Measurements from ENCODE around the gene ZNF491.
"Not testable (repeated sequence)": the region's sequence is repeated elsewhere in the genome, so short reads cannot be mapped to it uniquely, and the experiment has no call there.

The ZNF491 gene

DNA sequence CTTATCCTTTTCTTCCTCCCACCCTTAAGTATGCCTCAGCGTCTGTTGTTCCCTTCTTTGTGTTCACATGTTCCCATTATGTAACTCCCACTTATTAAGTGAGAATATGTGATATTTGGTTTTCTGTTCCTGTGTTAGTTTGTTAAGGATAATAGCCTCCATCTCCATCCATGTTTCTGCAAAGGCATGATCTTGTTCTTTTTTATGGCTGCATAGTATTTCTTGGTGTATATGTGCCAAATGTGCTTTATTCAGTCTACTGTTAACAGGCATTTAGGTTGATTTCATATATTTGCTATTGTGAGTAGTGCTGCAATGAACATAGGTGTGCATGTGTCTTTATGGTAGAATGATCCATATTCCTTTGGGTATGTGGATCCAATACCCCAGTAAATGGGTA, 34.7 kb upstream of the ZNF491 start:
- TF ChIP-seq, protein P1, sequence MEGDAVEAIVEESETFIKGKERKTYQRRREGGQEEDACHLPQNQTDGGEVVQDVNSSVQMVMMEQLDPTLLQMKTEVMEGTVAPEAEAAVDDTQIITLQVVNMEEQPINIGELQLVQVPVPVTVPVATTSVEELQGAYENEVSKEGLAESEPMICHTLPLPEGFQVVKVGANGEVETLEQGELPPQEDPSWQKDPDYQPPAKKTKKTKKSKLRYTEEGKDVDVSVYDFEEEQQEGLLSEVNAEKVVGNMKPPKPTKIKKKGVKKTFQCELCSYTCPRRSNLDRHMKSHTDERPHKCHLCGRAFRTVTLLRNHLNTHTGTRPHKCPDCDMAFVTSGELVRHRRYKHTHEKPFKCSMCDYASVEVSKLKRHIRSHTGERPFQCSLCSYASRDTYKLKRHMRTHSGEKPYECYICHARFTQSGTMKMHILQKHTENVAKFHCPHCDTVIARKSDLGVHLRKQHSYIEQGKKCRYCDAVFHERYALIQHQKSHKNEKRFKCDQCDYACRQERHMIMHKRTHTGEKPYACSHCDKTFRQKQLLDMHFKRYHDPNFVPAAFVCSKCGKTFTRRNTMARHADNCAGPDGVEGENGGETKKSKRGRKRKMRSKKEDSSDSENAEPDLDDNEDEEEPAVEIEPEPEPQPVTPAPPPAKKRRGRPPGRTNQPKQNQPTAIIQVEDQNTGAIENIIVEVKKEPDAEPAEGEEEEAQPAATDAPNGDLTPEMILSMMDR (IDR thresholded peaks at IDR 0.05), result no peak
- TF ChIP-seq ZFX (IDR thresholded peaks at IDR 0.05; ENCODE audit: borderline replicate concordance), result no peak
- no peak overlapping the region for H3K27ac ChIP-seq

DNA sequence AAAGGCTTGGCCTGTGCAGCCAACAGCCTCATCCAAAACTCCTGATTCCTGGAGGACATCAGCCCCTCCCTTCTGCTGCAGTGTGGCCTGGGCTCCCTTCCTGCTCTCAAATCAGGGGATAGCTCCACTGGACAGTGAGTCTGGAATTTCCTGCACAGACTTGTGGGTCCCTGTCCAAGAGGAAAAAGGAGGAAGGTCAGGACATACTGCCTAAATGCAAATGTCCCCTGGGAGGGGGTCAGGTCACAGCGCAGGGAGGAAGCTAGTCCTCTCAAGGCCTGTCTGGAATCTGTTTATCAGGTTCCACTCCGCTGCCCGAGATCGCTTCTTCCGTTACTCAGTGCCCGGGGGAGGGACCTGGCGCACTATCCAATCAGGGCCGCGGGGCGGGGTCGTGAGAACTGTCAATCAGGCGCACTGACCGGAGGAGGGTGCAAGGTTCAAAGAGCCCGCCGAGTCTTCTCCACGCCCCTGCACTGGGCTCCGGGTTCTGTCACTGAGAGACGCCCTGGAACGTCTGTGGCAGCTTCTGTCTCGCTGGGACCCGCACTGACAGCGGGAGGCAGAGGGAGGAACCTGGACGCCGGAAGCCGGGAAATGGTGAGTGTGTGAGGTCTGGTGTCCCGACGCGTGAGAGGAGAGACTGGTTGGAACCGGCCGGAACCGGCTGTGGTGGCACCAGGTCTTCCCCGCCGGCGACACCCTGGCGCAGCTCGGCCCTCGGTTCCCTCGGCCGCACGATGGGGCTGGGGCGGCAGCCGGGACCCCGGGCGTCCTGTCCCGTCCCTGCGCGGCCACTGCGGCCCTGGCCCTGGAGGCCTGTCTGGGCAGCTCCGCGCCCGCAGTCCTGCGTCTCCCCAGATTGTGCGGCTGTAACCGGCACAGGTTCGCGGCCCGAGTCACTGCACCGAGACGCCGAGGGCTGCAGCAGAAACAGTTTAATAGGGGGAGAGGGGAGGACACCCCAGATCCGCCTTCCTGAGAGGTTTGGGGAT, 31.4 kb upstream of the ZNF491 start, which contains the start of gene ZNF441:
Gene ZNF441, plus strand, starts transcription at position 404 of the 995 bp plus-strand sequence. Its CDS starts 194 bp downstream, at position 598.
- peak within 1 kb of the TSS; percentile 94 for H3K27ac ChIP-seq
- TF ChIP-seq, protein P1 (IDR thresholded peaks at IDR 0.05), result no peak

DNA sequence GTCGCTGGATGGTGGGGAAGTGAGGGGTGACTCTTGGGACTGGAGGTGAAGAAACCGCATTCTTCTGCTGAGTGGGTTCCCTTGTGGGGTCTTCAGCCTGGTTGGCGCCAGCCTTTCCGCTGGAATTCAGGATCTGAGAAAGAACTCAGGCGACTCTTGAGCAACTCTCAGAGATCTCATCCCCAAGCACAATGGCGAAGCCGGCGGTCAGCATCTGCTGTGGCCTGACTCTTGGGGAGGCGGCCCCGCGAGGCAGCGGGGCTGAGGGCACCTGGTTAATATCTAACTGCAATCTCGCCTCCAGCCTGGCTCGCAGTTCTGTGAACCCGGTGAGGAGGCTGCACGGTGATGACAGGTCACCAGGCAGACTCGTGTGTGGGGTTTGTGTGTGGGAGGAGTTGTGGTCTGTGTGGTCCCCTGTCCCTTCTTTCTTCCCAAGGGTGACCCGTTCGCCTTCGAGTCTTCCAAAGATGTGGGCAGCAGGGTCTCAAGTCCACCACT, 30.6 kb upstream of the ZNF491 start:
- TF ChIP-seq ZFX (IDR thresholded peaks at IDR 0.05; ENCODE audit: borderline replicate concordance), result no peak
- TF ChIP-seq, protein P1 (IDR thresholded peaks at IDR 0.05), result no peak

DNA sequence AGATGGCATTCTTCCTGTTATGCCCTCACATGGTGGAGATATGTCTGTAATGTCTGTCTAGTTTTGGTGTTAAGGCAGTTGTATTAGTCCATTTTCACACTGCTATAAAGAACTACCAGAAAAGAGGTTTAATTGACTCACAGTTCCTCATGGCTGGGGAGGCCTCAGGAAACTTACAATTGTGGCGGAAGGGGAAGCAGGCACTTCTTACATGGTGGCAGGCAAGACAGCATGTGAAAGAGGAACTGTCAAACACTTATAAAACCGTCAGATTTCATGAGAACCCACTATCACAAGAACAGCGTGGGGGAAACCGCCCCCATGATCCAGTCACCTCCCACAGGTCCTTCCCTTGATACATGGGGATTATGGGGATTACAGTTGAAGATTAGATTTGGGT, 28.3 kb upstream of the ZNF491 start:
- H3K27ac ChIP-seq, result no peak overlapping the region
- TF ChIP-seq, protein P1 (IDR thresholded peaks at IDR 0.05), result no peak
- no peak for TF ChIP-seq ZFX (IDR thresholded peaks at IDR 0.05; ENCODE audit: borderline replicate concordance)

More for the DNA sequence above, 30.6 kb upstream of the ZNF491 start:
- H3K27ac ChIP-seq, result peak overlapping the region; percentile 94

DNA sequence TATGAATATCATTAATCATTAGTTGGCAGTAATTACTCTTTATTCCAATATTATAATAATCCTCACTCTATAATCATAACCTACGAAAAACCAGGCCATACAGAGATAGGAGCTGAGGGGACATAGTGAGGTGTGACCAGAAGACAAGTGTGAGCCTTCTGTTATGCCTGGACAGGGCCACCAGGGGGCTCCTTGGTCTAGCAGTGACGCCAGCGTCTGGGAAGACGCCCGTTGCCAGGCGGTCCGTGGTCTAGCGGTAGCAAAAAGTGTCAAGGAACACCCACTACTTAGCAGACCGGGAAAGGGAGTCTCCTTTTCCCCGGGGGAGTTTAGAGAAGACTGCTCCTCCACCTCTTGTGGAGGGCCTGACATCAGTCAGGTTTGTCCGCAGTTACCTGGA, 26.8 kb upstream of the ZNF491 start:
- not testable (repeated sequence) for H3K27ac ChIP-seq
- TF ChIP-seq, protein P1 (IDR thresholded peaks at IDR 0.05), result peak; percentile 25

DNA sequence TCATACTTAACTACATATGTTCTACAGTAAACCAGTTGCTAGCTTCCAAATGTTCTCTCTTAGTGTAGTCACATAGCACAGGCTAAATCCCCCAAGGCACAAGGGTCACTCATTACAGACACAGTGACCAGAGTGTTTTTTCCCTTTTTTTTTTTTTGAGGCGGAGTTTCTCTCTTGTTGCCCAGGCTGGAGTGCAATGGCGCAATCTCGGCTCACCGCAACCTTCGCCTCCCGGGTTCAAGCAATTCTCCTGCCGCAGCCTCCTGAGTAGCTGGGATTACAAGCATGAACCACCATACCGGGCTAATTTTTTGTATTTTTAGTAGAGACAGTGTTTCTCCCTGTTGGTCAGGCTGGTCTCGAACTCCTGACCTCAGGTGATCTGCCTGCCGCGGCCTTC, 21.7 kb upstream of the ZNF491 start:
- not testable (repeated sequence) for H3K27ac ChIP-seq

DNA sequence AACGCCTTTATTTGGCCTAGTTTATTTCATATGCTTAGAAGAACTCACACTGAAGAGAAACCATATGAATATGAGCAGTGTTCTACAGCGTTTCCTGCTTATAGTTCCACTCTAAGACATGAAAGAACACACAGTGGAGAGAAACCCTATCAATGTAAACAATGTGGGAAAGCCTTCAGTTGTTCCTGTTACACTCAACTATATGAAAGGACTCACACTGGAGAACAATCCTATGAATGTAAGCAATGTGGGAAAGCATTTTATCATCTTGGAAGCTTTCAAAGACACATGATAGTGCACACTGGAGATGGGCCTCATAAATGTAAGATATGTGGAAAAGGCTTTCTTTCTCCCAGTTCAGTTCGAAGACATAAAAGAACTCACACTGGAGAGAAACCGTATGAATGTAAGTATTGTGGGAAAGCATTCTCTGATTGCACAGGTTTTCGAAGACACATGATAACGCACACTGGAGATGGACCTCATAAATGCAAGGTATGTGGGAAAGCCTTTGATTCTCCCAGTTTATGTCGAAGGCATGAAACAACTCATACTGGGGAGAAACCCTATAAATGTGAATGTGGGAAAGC, 17.8 kb upstream of the ZNF491 start:
- no peak overlapping the region for H3K27ac ChIP-seq
- TF ChIP-seq ZFX (IDR thresholded peaks at IDR 0.05; ENCODE audit: borderline replicate concordance), result no peak
- TF ChIP-seq, protein P1 (IDR thresholded peaks at IDR 0.05), result no peak
